ENCODE data around the gene AIDA.

AIDA gene

DNA sequence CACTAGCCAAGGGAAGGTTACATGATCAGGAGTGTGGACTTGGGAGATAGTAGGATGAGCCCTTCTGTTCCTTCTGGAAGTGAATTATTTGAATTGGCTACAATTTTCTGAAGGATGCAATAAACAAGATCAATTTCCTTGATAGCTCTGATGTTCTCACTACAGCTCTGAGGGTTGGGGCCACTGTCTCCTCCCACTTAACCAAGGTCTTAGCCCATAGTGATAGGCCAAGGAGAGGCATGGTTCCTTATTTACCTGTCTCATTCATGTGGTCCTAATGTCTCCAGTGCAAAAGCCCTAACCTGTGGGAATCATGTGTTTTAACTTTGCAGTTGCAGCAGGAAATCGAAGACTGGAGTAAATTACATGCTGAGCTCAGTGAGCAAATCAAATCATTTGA, 59.6 kb downstream of the AIDA start:
- TF ChIP-seq, protein P1, sequence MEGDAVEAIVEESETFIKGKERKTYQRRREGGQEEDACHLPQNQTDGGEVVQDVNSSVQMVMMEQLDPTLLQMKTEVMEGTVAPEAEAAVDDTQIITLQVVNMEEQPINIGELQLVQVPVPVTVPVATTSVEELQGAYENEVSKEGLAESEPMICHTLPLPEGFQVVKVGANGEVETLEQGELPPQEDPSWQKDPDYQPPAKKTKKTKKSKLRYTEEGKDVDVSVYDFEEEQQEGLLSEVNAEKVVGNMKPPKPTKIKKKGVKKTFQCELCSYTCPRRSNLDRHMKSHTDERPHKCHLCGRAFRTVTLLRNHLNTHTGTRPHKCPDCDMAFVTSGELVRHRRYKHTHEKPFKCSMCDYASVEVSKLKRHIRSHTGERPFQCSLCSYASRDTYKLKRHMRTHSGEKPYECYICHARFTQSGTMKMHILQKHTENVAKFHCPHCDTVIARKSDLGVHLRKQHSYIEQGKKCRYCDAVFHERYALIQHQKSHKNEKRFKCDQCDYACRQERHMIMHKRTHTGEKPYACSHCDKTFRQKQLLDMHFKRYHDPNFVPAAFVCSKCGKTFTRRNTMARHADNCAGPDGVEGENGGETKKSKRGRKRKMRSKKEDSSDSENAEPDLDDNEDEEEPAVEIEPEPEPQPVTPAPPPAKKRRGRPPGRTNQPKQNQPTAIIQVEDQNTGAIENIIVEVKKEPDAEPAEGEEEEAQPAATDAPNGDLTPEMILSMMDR (conservative IDR thresholded peaks at IDR 0.05; ENCODE audit: control insufficient read depth, insufficient read depth, low read depth, low read length) = no peak
- H3K4me3 ChIP-seq (ENCODE audit: control insufficient read depth, low read depth, low read length) = no peak overlapping the region
- DNase-seq (ENCODE audit: low read depth) = no peak

DNA sequence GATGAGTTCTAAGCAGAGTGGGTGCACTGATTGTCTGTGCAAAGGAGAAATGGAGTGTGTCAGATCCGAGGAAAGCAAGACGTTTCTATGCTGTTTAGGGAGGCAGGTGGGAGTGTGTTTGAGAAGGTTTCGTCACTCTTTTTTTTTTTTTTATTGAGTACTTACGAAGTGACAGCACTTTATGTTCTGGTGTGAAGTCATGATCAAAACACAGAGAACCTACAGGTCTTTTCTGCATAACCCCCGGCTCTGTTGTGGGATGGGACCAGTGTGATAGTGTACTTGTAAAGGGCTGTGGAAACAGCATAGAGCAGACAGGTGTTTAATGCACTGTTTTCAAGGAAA, 67.7 kb downstream of the AIDA start:
- H3K4me3 ChIP-seq (ENCODE audit: control insufficient read depth, low read depth, low read length) = peak overlapping the region; percentile 92
- peak; percentile 18 for DNase-seq (ENCODE audit: low read depth)
- TF ChIP-seq, protein P1 (conservative IDR thresholded peaks at IDR 0.05; ENCODE audit: control insufficient read depth, insufficient read depth, low read depth, low read length) = no peak

DNA sequence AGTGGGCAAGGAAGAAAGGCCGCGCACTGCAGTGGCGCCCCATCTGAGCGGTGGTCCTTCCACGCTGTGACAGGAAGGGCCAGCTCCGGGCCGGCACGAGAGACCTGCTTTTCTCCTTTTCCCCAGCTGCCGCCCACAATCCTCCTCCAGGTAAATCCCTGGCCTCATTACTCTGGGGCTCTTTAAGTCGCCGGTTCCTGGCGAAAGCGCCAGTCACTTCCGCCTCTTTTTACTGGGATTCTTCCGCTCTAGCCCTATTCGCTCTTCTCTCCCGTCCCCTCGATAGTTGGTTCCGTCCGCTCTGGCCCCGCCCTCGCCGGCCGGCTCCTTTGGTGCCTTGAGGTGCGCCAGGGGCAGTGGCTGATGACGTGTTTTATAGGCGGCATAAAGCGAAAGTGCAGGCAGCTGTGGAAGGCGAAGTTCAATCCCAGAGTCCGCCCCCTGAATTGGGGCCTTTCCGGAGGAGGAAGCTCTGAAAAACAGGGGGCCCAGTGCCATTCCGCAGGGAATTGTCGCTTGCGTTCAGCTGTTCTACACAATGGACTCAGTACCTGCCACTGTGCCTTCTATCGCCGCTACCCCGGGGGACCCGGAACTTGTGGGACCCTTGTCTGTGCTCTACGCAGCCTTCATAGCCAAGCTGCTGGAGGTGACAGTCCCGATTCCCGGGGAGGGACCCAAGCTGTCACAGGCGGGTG, 68.2 kb downstream of the AIDA start:
- H3K4me3 ChIP-seq (ENCODE audit: control insufficient read depth, low read depth, low read length) = peak overlapping the region; percentile 92
- TF ChIP-seq, protein P1 (conservative IDR thresholded peaks at IDR 0.05; ENCODE audit: control insufficient read depth, insufficient read depth, low read depth, low read length) = no peak
- peak; percentile 98 for DNase-seq (ENCODE audit: low read depth)

DNA sequence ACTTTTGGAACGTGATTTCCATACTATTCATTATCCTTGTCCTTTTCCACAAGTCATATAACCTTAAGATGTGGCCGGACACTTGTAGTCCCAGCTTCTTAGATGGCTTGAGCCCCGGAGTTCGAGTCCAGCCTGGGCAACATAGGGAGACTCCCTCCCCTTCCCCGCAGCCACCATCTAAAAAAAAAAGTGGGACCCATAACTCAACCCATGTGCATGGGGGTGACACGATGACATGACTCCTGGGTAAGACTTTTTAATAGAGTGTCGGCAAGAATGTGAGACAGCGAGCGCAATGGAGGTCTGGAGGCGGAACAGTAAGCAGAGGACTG, 68.7 kb downstream of the AIDA start:
- TF ChIP-seq, protein P1 (conservative IDR thresholded peaks at IDR 0.05; ENCODE audit: control insufficient read depth, insufficient read depth, low read depth, low read length) = no peak
- peak overlapping the region; percentile 92 for H3K4me3 ChIP-seq (ENCODE audit: control insufficient read depth, low read depth, low read length)
- peak; percentile 47 for DNase-seq (ENCODE audit: low read depth)

DNA sequence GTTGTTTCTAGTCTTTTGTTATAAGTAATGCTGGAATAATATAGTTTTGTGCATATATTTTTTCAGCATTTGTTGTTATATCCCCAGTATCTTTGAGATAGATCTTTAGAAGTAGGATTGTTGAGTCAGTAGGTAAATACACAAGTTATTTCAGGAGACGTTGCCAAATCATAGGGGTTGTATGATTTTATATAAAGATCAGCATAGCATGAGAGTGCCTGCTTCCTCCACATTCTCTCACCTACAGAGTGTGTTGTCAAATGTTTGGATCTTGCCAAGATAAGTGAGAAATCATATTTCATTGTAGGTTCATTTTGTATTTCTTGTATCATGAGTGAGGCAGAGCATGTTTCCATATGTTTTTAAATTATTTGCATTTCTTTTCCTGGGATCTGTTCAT, 69.8 kb downstream of the AIDA start:
- H3K4me3 ChIP-seq (ENCODE audit: control insufficient read depth, low read depth, low read length) = no peak overlapping the region
- TF ChIP-seq, protein P1 (conservative IDR thresholded peaks at IDR 0.05; ENCODE audit: control insufficient read depth, insufficient read depth, low read depth, low read length) = no peak

DNA sequence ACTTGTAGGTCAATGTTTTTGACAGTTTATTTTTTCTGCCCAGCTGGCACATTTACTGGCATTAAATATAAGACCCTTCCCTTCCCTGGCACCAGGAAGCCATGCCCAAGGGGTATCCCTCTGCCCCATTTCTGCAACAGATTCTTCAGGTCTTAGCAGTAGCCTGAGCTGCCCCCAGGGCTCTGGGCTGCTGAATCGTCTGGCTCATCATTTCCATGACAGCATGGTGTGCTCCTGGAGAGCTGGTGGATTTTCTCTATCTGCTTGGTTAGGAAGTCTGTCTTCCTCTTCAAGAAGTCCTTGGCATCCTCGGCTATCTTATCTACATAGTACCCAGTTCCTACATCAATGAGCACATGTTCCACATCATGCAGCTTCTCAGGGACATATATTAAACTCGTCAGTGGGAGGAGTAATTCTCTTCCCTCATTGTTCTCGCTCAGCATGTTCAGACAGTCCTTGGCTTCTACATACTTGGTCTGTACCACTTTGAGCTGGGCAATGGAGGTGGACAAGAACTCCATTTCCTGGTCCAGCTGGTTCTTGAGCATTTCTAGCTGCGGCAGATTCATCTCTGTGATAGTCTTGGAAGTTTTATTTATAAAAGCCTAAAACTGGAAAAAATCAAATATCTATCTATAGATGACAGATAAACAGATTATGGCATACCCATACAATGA, 70.9 kb downstream of the AIDA start:
- TF ChIP-seq, protein P1 (conservative IDR thresholded peaks at IDR 0.05; ENCODE audit: control insufficient read depth, insufficient read depth, low read depth, low read length) = no peak
- H3K4me3 ChIP-seq (ENCODE audit: control insufficient read depth, low read depth, low read length) = no peak overlapping the region
- DNase-seq (ENCODE audit: low read depth) = no peak

More for the DNA sequence above, 69.8 kb downstream of the AIDA start:
- no peak for DNase-seq (ENCODE audit: low read depth)

Measured in fibroblast of mammary gland (primary cell).